Mammary epithelial cell (primary cell): ENCODE measurements around the gene UBE3C.
A peak's percentile ranks its signal among the peaks of the same experiment; 100 is the strongest.

Source experiments
- EZH2 ChIP-seq: IDR thresholded peaks from 2 replicates; pipeline ENCODE4 v1.6.1; 2012; ENCODE audit warnings: low read length, inconsistent platforms, borderline replicate concordance
- TF ChIP-seq, protein P1 (sequence below), 2 donors: IDR thresholded peaks in 1 of 2; conservative IDR thresholded peaks in 1 of 2; 2 replicates each; pipeline ENCODE4 v1.5.1; 2011 to 2012; ENCODE audit warnings: inconsistent platforms in 2 of 2, low read length in 2 of 2, mild to moderate bottlenecking in 2 of 2, control low read depth in 1 of 2, low read depth in 1 of 2; ENCODE audit not compliant: insufficient read depth in 1 of 2; ENCODE audit errors: extremely low read depth in 1 of 2

DNA sequence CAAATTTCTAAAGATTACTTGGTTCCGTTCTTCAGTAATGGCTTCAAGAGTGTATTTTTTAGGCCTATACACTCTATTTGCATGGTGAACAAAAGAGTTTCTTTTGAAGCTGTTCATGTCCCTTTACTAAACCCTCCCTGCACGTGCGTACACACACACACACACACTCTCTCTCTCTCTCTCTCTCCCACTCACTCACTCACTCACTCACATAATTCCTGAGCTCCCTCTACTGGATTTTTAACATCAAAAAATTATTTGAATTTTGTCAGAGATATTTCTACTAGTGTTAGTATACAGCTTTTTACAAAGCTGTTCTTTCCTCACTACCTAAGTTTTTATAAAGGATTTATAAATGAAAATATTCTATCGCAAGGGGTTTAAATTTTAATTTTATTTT, 85.9 kb downstream of the UBE3C start:
- TF ChIP-seq, protein P1, sequence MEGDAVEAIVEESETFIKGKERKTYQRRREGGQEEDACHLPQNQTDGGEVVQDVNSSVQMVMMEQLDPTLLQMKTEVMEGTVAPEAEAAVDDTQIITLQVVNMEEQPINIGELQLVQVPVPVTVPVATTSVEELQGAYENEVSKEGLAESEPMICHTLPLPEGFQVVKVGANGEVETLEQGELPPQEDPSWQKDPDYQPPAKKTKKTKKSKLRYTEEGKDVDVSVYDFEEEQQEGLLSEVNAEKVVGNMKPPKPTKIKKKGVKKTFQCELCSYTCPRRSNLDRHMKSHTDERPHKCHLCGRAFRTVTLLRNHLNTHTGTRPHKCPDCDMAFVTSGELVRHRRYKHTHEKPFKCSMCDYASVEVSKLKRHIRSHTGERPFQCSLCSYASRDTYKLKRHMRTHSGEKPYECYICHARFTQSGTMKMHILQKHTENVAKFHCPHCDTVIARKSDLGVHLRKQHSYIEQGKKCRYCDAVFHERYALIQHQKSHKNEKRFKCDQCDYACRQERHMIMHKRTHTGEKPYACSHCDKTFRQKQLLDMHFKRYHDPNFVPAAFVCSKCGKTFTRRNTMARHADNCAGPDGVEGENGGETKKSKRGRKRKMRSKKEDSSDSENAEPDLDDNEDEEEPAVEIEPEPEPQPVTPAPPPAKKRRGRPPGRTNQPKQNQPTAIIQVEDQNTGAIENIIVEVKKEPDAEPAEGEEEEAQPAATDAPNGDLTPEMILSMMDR (conservative IDR thresholded peaks at IDR 0.05 in 1 of 2, IDR thresholded peaks at IDR 0.05 in 1 of 2; ENCODE audit: extremely low read depth in 1 of 2, insufficient read depth in 1 of 2, low read depth in 1 of 2, low read length in 2 of 2) = peak in 1 of 2 donors; percentile 27
- TF ChIP-seq EZH2 = no peak
